Measurements from ENCODE around the gene UGT1A7.
"Not testable (repeated sequence)": the region's sequence is repeated elsewhere in the genome, so short reads cannot be mapped to it uniquely, and the experiment has no call there.

UGT1A7 gene

GRCh38 chr2:233681521-233682099 lies at the start of gene UGT1A7:
Gene UGT1A7 (plus strand): TSS chr2:233681901. CDS start chr2:233681938, 37 bp downstream.
- H3K4me1 ChIP-seq (ENCODE audit: control insufficient read depth in 5 of 5, insufficient read depth in 5 of 5, low read length in 5 of 5) = no peaks in the 10 kb centered on the region
- H3K4me3 ChIP-seq (ENCODE audit: low read depth in 1 of 5, low read length in 5 of 5) = no peak within 1 kb of the TSS
- no peak within 1 kb of the TSS for H3K27ac ChIP-seq (ENCODE audit: low read depth, low read length)

GRCh38 chr2:233636306-233636705 lies 45.4 kb upstream of the UGT1A7 start, which contains the start of gene UGT1A10:
Gene UGT1A10 (plus strand): TSS chr2:233636448. CDS start chr2:233636523, 75 bp downstream.
- not testable (repeated sequence) for H3K4me3 ChIP-seq (ENCODE audit: low read depth in 1 of 5, low read length in 5 of 5); H3K9me3 ChIP-seq (ENCODE audit: control insufficient read depth in 5 of 5, low read length in 5 of 5); H3K36me3 ChIP-seq (ENCODE audit: control insufficient read depth in 5 of 5, insufficient read depth in 5 of 5, low read length in 5 of 5); H3K27me3 ChIP-seq (ENCODE audit: control insufficient read depth in 5 of 5, insufficient read depth in 4 of 5, low read length in 5 of 5); H3K27ac ChIP-seq (ENCODE audit: low read depth, low read length); H3K4me1 ChIP-seq (ENCODE audit: control insufficient read depth in 5 of 5, insufficient read depth in 5 of 5, low read length in 5 of 5); H3K9ac ChIP-seq (ENCODE audit: low read length in 5 of 5)

More at GRCh38 chr2:233681521-233682099, at the start of gene UGT1A7:
- H3K9ac ChIP-seq (ENCODE audit: low read length in 5 of 5) = no peak within 1 kb of the TSS
- H3K9me3 ChIP-seq (ENCODE audit: control insufficient read depth in 5 of 5, low read length in 5 of 5) = no peaks in the 10 kb centered on the region
- H3K36me3 ChIP-seq (ENCODE audit: control insufficient read depth in 5 of 5, insufficient read depth in 5 of 5, low read length in 5 of 5) = no peaks in the 10 kb centered on the region
- no peaks in the 10 kb centered on the region for H3K27me3 ChIP-seq (ENCODE audit: control insufficient read depth in 5 of 5, insufficient read depth in 4 of 5, low read length in 5 of 5)

- Histone ChIP-seq H3K9me3 (ENCODE audit: control insufficient read depth in 5 of 5, low read length in 5 of 5) (peaks cover 0 to 4% (median 0%) of the 10 kb centered on the region in 5 donors), H3K27ac (ENCODE audit: low read depth, low read length) (no peak overlapping the region), H3K9ac (ENCODE audit: low read length in 5 of 5) (no peak overlapping the region), H3K27me3 (ENCODE audit: control insufficient read depth in 5 of 5, insufficient read depth in 4 of 5, low read length in 5 of 5) (no peaks in the 10 kb centered on the region), H3K4me1 (ENCODE audit: control insufficient read depth in 5 of 5, insufficient read depth in 5 of 5, low read length in 5 of 5) (no peaks in the 10 kb centered on the region), H3K36me3 (ENCODE audit: control insufficient read depth in 5 of 5, insufficient read depth in 5 of 5, low read length in 5 of 5) (no peaks in the 10 kb centered on the region), H3K4me3 (ENCODE audit: low read depth in 1 of 5, low read length in 5 of 5) (no peak overlapping the region)
These were observed 42.9 kb upstream of the UGT1A7 start for GRCh38 chr2:233638836-233639235.

- H3K9ac ChIP-seq (ENCODE audit: low read length in 5 of 5) = no peak overlapping the region
- no peak overlapping the region for H3K4me3 ChIP-seq (ENCODE audit: low read depth in 1 of 5, low read length in 5 of 5)
These were observed 41.8 kb upstream of the UGT1A7 start for GRCh38 chr2:233639860-233640259.

GRCh38 chr2:233643128-233643527 lies 38.6 kb upstream of the UGT1A7 start:
- Histone ChIP-seq H3K27me3 (ENCODE audit: control insufficient read depth in 5 of 5, insufficient read depth in 4 of 5, low read length in 5 of 5) (no peaks in the 10 kb centered on the region), H3K36me3 (ENCODE audit: control insufficient read depth in 5 of 5, insufficient read depth in 5 of 5, low read length in 5 of 5) (no peaks in the 10 kb centered on the region), H3K4me3 (ENCODE audit: low read depth in 1 of 5, low read length in 5 of 5) (no peak overlapping the region), H3K4me1 (ENCODE audit: control insufficient read depth in 5 of 5, insufficient read depth in 5 of 5, low read length in 5 of 5) (no peaks in the 10 kb centered on the region), H3K27ac (ENCODE audit: low read depth, low read length) (no peak overlapping the region), H3K9me3 (ENCODE audit: control insufficient read depth in 5 of 5, low read length in 5 of 5) (peaks cover 0 to 10% (median 3%) of the 10 kb centered on the region in 5 donors), H3K9ac (ENCODE audit: low read length in 5 of 5) (no peak overlapping the region)

More at GRCh38 chr2:233639860-233640259, 41.8 kb upstream of the UGT1A7 start:
- Histone ChIP-seq H3K4me1 (ENCODE audit: control insufficient read depth in 5 of 5, insufficient read depth in 5 of 5, low read length in 5 of 5) (no peaks in the 10 kb centered on the region), H3K27ac (ENCODE audit: low read depth, low read length) (no peak overlapping the region), H3K36me3 (ENCODE audit: control insufficient read depth in 5 of 5, insufficient read depth in 5 of 5, low read length in 5 of 5) (no peaks in the 10 kb centered on the region), H3K27me3 (ENCODE audit: control insufficient read depth in 5 of 5, insufficient read depth in 4 of 5, low read length in 5 of 5) (no peaks in the 10 kb centered on the region), H3K9me3 (ENCODE audit: control insufficient read depth in 5 of 5, low read length in 5 of 5) (peaks cover 0 to 4% (median 0%) of the 10 kb centered on the region in 5 donors)

- not testable (repeated sequence) for H3K9me3 ChIP-seq (ENCODE audit: control insufficient read depth in 5 of 5, low read length in 5 of 5); H3K27me3 ChIP-seq (ENCODE audit: control insufficient read depth in 5 of 5, insufficient read depth in 4 of 5, low read length in 5 of 5); H3K4me1 ChIP-seq (ENCODE audit: control insufficient read depth in 5 of 5, insufficient read depth in 5 of 5, low read length in 5 of 5); H3K36me3 ChIP-seq (ENCODE audit: control insufficient read depth in 5 of 5, insufficient read depth in 5 of 5, low read length in 5 of 5); H3K9ac ChIP-seq (ENCODE audit: low read length in 5 of 5); H3K4me3 ChIP-seq (ENCODE audit: low read depth in 1 of 5, low read length in 5 of 5); H3K27ac ChIP-seq (ENCODE audit: low read depth, low read length)
These were observed 35.7 kb upstream of the UGT1A7 start for GRCh38 chr2:233646033-233646432.

GRCh38 chr2:233650981-233651380 lies 30.7 kb upstream of the UGT1A7 start:
- no peak overlapping the region for H3K27ac ChIP-seq (ENCODE audit: low read depth, low read length)
- no peaks in the 10 kb centered on the region for H3K36me3 ChIP-seq (ENCODE audit: control insufficient read depth in 5 of 5, insufficient read depth in 5 of 5, low read length in 5 of 5)
- no peaks in the 10 kb centered on the region for H3K4me1 ChIP-seq (ENCODE audit: control insufficient read depth in 5 of 5, insufficient read depth in 5 of 5, low read length in 5 of 5)
- H3K4me3 ChIP-seq (ENCODE audit: low read depth in 1 of 5, low read length in 5 of 5) = no peak overlapping the region
- H3K9ac ChIP-seq (ENCODE audit: low read length in 5 of 5) = no peak overlapping the region
- no peaks in the 10 kb centered on the region for H3K27me3 ChIP-seq (ENCODE audit: control insufficient read depth in 5 of 5, insufficient read depth in 4 of 5, low read length in 5 of 5)
- peaks cover 0 to 2% (median under 1%) of the 10 kb centered on the region in 5 donors for H3K9me3 ChIP-seq (ENCODE audit: control insufficient read depth in 5 of 5, low read length in 5 of 5)

GRCh38 chr2:233651430-233651829 lies 30.3 kb upstream of the UGT1A7 start:
- Histone ChIP-seq H3K4me3 (ENCODE audit: low read depth in 1 of 5, low read length in 5 of 5) (no peak overlapping the region), H3K9me3 (ENCODE audit: control insufficient read depth in 5 of 5, low read length in 5 of 5) (no peaks in the 10 kb centered on the region), H3K27ac (ENCODE audit: low read depth, low read length) (no peak overlapping the region), H3K36me3 (ENCODE audit: control insufficient read depth in 5 of 5, insufficient read depth in 5 of 5, low read length in 5 of 5) (no peaks in the 10 kb centered on the region), H3K27me3 (ENCODE audit: control insufficient read depth in 5 of 5, insufficient read depth in 4 of 5, low read length in 5 of 5) (no peaks in the 10 kb centered on the region), H3K4me1 (ENCODE audit: control insufficient read depth in 5 of 5, insufficient read depth in 5 of 5, low read length in 5 of 5) (no peaks in the 10 kb centered on the region), H3K9ac (ENCODE audit: low read length in 5 of 5) (no peak overlapping the region)

- Histone ChIP-seq H3K9ac (ENCODE audit: low read length in 5 of 5) (no peak overlapping the region), H3K27me3 (ENCODE audit: control insufficient read depth in 5 of 5, insufficient read depth in 4 of 5, low read length in 5 of 5) (no peaks in the 10 kb centered on the region), H3K4me3 (ENCODE audit: low read depth in 1 of 5, low read length in 5 of 5) (no peak overlapping the region), H3K4me1 (ENCODE audit: control insufficient read depth in 5 of 5, insufficient read depth in 5 of 5, low read length in 5 of 5) (no peaks in the 10 kb centered on the region), H3K9me3 (ENCODE audit: control insufficient read depth in 5 of 5, low read length in 5 of 5) (no peaks in the 10 kb centered on the region), H3K36me3 (ENCODE audit: control insufficient read depth in 5 of 5, insufficient read depth in 5 of 5, low read length in 5 of 5) (no peaks in the 10 kb centered on the region), H3K27ac (ENCODE audit: low read depth, low read length) (no peak overlapping the region)
These were observed 27.2 kb upstream of the UGT1A7 start for GRCh38 chr2:233654501-233654900.

- Histone ChIP-seq H3K27me3 (ENCODE audit: control insufficient read depth in 5 of 5, insufficient read depth in 4 of 5, low read length in 5 of 5) (no peaks in the 10 kb centered on the region), H3K4me3 (ENCODE audit: low read depth in 1 of 5, low read length in 5 of 5) (no peak overlapping the region), H3K9me3 (ENCODE audit: control insufficient read depth in 5 of 5, low read length in 5 of 5) (no peaks in the 10 kb centered on the region), H3K36me3 (ENCODE audit: control insufficient read depth in 5 of 5, insufficient read depth in 5 of 5, low read length in 5 of 5) (no peaks in the 10 kb centered on the region), H3K9ac (ENCODE audit: low read length in 5 of 5) (no peak overlapping the region), H3K27ac (ENCODE audit: low read depth, low read length) (no peak overlapping the region), H3K4me1 (ENCODE audit: control insufficient read depth in 5 of 5, insufficient read depth in 5 of 5, low read length in 5 of 5) (no peaks in the 10 kb centered on the region)
These were observed 26.7 kb upstream of the UGT1A7 start for GRCh38 chr2:233655043-233655442.
